Cardiac fibroblast (primary cell): ENCODE data around the gene LRP5.

Experiments used
- DNase-seq, 2 donors: peaks; one replicate each; pipeline versions ENCODE4 v3.0.0 to v3.0.0-alpha.2; 2010; ENCODE audit warnings: low read depth in 2 of 2
- H3K4me3 ChIP-seq, 2 donors: replicated peaks in 1 of 2; 1 replicate in 1 of 2; 2 replicates in 1 of 2; pipeline ENCODE4 v1.5.1; 2011; ENCODE audit warnings: low read depth in 2 of 2, low read length in 2 of 2, mild to moderate bottlenecking in 2 of 2, moderate library complexity in 1 of 2
- CTCF ChIP-seq: IDR thresholded peaks from one replicate; pipeline ENCODE4 v1.5.1; 2011; ENCODE audit warnings: low read depth, mild to moderate bottlenecking, low read length, inconsistent platforms

Gene LRP5

GRCh38 chr11:68361702-68362101 is 49.3 kb downstream of the LRP5 start:
- H3K4me3 ChIP-seq, result no peak overlapping the region
- no peak for TF ChIP-seq CTCF
- no peak for DNase-seq

GRCh38 chr11:68362801-68363379 is 50.5 kb downstream of the LRP5 start:
- no peak for TF ChIP-seq CTCF
- H3K4me3 ChIP-seq, result no peak overlapping the region
- DNase-seq, result no peak

- no peak overlapping the region for H3K4me3 ChIP-seq
- no peak for DNase-seq
- no peak for TF ChIP-seq CTCF
Observed at GRCh38 chr11:68363776-68364175, 51.4 kb downstream of the LRP5 start.

GRCh38 chr11:68364581-68364980 is 52.2 kb downstream of the LRP5 start:
- TF ChIP-seq CTCF, result no peak
- no peak overlapping the region for H3K4me3 ChIP-seq
- no peak for DNase-seq

GRCh38 chr11:68365943-68366435 is 53.6 kb downstream of the LRP5 start:
- no peak overlapping the region for H3K4me3 ChIP-seq
- TF ChIP-seq CTCF, result no peak
- no peak for DNase-seq

GRCh38 chr11:68367252-68367651 is 54.9 kb downstream of the LRP5 start:
- no peak for TF ChIP-seq CTCF
- H3K4me3 ChIP-seq, result no peak overlapping the region
- DNase-seq, result no peak

- no peak for TF ChIP-seq CTCF
- no peak for DNase-seq
- no peak overlapping the region for H3K4me3 ChIP-seq
Observed at GRCh38 chr11:68369756-68370155, 57.4 kb downstream of the LRP5 start.
